Measurements from ENCODE around the gene NPHP1.

Gene NPHP1

GRCh38 chr2:110121052-110121334, 83.8 kb downstream of the NPHP1 start:
- no peak overlapping the region for H3K4me3 ChIP-seq (ENCODE audit: low read depth, low read length)
- no peak for DNase-seq (ENCODE audit: low read depth)
- no peak for TF ChIP-seq CTCF (IDR thresholded peaks at IDR 0.05; ENCODE audit: low read depth, low read length)
- no peak for TF ChIP-seq MYC (IDR thresholded peaks at IDR 0.05; ENCODE audit: low read depth, low read length)
- no peak for TF ChIP-seq MAX (IDR thresholded peaks at IDR 0.05; ENCODE audit: low read depth, low read length)
- TF ChIP-seq POLR2A (IDR thresholded peaks at IDR 0.05; ENCODE audit: extremely low read depth, insufficient read length) = no peak

GRCh38 chr2:110120171-110121051, 84.4 kb downstream of the NPHP1 start:
- TF ChIP-seq MAX (IDR thresholded peaks at IDR 0.05; ENCODE audit: low read depth, low read length) (no peak), POLR2A (IDR thresholded peaks at IDR 0.05; ENCODE audit: extremely low read depth, insufficient read length) (no peak), MYC (IDR thresholded peaks at IDR 0.05; ENCODE audit: low read depth, low read length) (no peak), CTCF (IDR thresholded peaks at IDR 0.05; ENCODE audit: low read depth, low read length) (no peak)
- DNase-seq (ENCODE audit: low read depth) = no peak
- no peak overlapping the region for H3K4me3 ChIP-seq (ENCODE audit: low read depth, low read length)

- no peak for DNase-seq (ENCODE audit: low read depth)
- TF ChIP-seq POLR2A (IDR thresholded peaks at IDR 0.05; ENCODE audit: extremely low read depth, insufficient read length) = no peak
- no peak for TF ChIP-seq CTCF (IDR thresholded peaks at IDR 0.05; ENCODE audit: low read depth, low read length)
- TF ChIP-seq MAX (IDR thresholded peaks at IDR 0.05; ENCODE audit: low read depth, low read length) = no peak
- TF ChIP-seq MYC (IDR thresholded peaks at IDR 0.05; ENCODE audit: low read depth, low read length) = no peak
- no peak overlapping the region for H3K4me3 ChIP-seq (ENCODE audit: low read depth, low read length)
Observed at GRCh38 chr2:110116033-110116710, 88.6 kb downstream of the NPHP1 start.

- TF ChIP-seq MYC (IDR thresholded peaks at IDR 0.05; ENCODE audit: low read depth, low read length) (no peak), POLR2A (IDR thresholded peaks at IDR 0.05; ENCODE audit: extremely low read depth, insufficient read length) (no peak), CTCF (IDR thresholded peaks at IDR 0.05; ENCODE audit: low read depth, low read length) (no peak), MAX (IDR thresholded peaks at IDR 0.05; ENCODE audit: low read depth, low read length) (no peak)
- DNase-seq (ENCODE audit: low read depth) = no peak
- no peak within 1 kb of the TSS for H3K4me3 ChIP-seq (ENCODE audit: low read depth, low read length)
Observed at GRCh38 chr2:110115291-110116032, 89.4 kb downstream of the NPHP1 start, which contains the start of gene MALL. Gene MALL, minus strand, starts transcription at chr2:110115822. Its CDS starts 30 bp downstream, at chr2:110115792.

- TF ChIP-seq POLR2A (IDR thresholded peaks at IDR 0.05; ENCODE audit: extremely low read depth, insufficient read length) (no peak), MYC (IDR thresholded peaks at IDR 0.05; ENCODE audit: low read depth, low read length) (no peak), MAX (IDR thresholded peaks at IDR 0.05; ENCODE audit: low read depth, low read length) (no peak), CTCF (IDR thresholded peaks at IDR 0.05; ENCODE audit: low read depth, low read length) (no peak)
Observed at GRCh38 chr2:110114831-110115255, 90.0 kb downstream of the NPHP1 start.

More at GRCh38 chr2:110114831-110115255, 90.0 kb downstream of the NPHP1 start:
- DNase-seq (ENCODE audit: low read depth) = no peak
- H3K4me3 ChIP-seq (ENCODE audit: low read depth, low read length) = no peak overlapping the region

All from NB4 (cell line).